ENCODE measurements around the gene RNF130. TPM values are rescaled to one million over a fixed set of nuclear protein-coding genes. Genes with fewer than 3 reads are reported as not detected.

RNF130 gene
- total RNA-seq, 1 donor from 2014 or later: 43.4 TPM

- H3K4me3 Mint-ChIP-seq (ENCODE audit: unreplicated experiment): no peak overlapping the region
- peaks cover 13% of the 10 kb centered on the region for H3K9me3 Mint-ChIP-seq (ENCODE audit: low read depth)
- TF ChIP-seq CTCF (IDR thresholded peaks at IDR 0.05): no peak
- no peaks in the 10 kb centered on the region for H3K27me3 Mint-ChIP-seq (ENCODE audit: low read depth)
- peaks cover 12% of the 10 kb centered on the region for H3K36me3 Mint-ChIP-seq (ENCODE audit: low read depth)
- no peak for DNase-seq (ENCODE audit: low spot score)
- no peaks in the 10 kb centered on the region for H3K4me1 Mint-ChIP-seq (ENCODE audit: low read depth)
- no peak overlapping the region for H3K27ac Mint-ChIP-seq (ENCODE audit: unreplicated experiment)
These were observed 134.4 kb downstream of the RNF130 start for GRCh38 chr5:179936976-179937681.

GRCh38 chr5:179930788-179931473 is 140.6 kb downstream of the RNF130 start:
- no peaks in the 10 kb centered on the region for H3K4me1 Mint-ChIP-seq (ENCODE audit: low read depth)
- H3K9me3 Mint-ChIP-seq (ENCODE audit: low read depth): peaks cover 9% of the 10 kb centered on the region

GRCh38 chr5:179927824-179928223 is 143.7 kb downstream of the RNF130 start:
- Mint-ChIP-seq H3K4me1 (ENCODE audit: low read depth) (no peaks in the 10 kb centered on the region), H3K27me3 (ENCODE audit: low read depth) (no peaks in the 10 kb centered on the region), H3K9me3 (ENCODE audit: low read depth) (peaks cover 3% of the 10 kb centered on the region), H3K27ac (ENCODE audit: unreplicated experiment) (no peak overlapping the region), H3K36me3 (ENCODE audit: low read depth) (no peaks in the 10 kb centered on the region), H3K4me3 (ENCODE audit: unreplicated experiment) (no peak overlapping the region)
- no peak for DNase-seq (ENCODE audit: low spot score)
- TF ChIP-seq CTCF (IDR thresholded peaks at IDR 0.05): no peak

More at GRCh38 chr5:179930788-179931473, 140.6 kb downstream of the RNF130 start:
- no peak for TF ChIP-seq CTCF (IDR thresholded peaks at IDR 0.05)
- Mint-ChIP-seq H3K27me3 (ENCODE audit: low read depth) (no peaks in the 10 kb centered on the region), H3K4me3 (ENCODE audit: unreplicated experiment) (no peak overlapping the region), H3K36me3 (ENCODE audit: low read depth) (peaks cover 3% of the 10 kb centered on the region), H3K27ac (ENCODE audit: unreplicated experiment) (no peak overlapping the region)
- no peak for DNase-seq (ENCODE audit: low spot score)

GRCh38 chr5:179926657-179927056 is 144.9 kb downstream of the RNF130 start:
- Mint-ChIP-seq H3K27ac (ENCODE audit: unreplicated experiment) (no peak overlapping the region), H3K4me3 (ENCODE audit: unreplicated experiment) (no peak overlapping the region), H3K4me1 (ENCODE audit: low read depth) (no peaks in the 10 kb centered on the region), H3K9me3 (ENCODE audit: low read depth) (peaks cover 3% of the 10 kb centered on the region), H3K36me3 (ENCODE audit: low read depth) (no peaks in the 10 kb centered on the region), H3K27me3 (ENCODE audit: low read depth) (no peaks in the 10 kb centered on the region)
- no peak for DNase-seq (ENCODE audit: low spot score)
- no peak for TF ChIP-seq CTCF (IDR thresholded peaks at IDR 0.05)

- TF ChIP-seq CTCF (IDR thresholded peaks at IDR 0.05): no peak
- H3K4me1 Mint-ChIP-seq (ENCODE audit: low read depth): no peaks in the 10 kb centered on the region
- H3K36me3 Mint-ChIP-seq (ENCODE audit: low read depth): no peaks in the 10 kb centered on the region
- H3K27ac Mint-ChIP-seq (ENCODE audit: unreplicated experiment): no peak overlapping the region
- DNase-seq (ENCODE audit: low spot score): peak; percentile 29
- H3K9me3 Mint-ChIP-seq (ENCODE audit: low read depth): peaks cover 3% of the 10 kb centered on the region
- no peak overlapping the region for H3K4me3 Mint-ChIP-seq (ENCODE audit: unreplicated experiment)
- H3K27me3 Mint-ChIP-seq (ENCODE audit: low read depth): no peaks in the 10 kb centered on the region
These were observed 148.1 kb downstream of the RNF130 start for GRCh38 chr5:179923436-179923835.

Measured in chondrocyte (in vitro differentiated cells).